HepG2 (cell line): Measurements from ENCODE around the gene ELMOD1. TPM values are rescaled to one million over a fixed set of nuclear protein-coding genes. Genes with fewer than 3 reads are reported as not detected.

Experiments used
- ATAC-seq: fragments of 200-7000 bp; cut with Tn5 transposase; 3 replicates; pipeline ENCODE4 v1.9.1; 2020; ENCODE audit warnings: mild to moderate bottlenecking, moderate library complexity
- BruUV-seq: library from RNA; stranded (reverse); fragments of 400-500 nt; replicated peaks from 2 replicates; lab custom pipeline; 2021; lab: Mats Ljungman, UMichigan
- CTCF ChIA-PET: fragments of 300-600 bp; formaldehyde crosslinking; extraction: SDS; loops from one replicate; lab custom pipeline; 2021; ENCODE audit warnings: low total read pairs, inconsistent platforms, low intra/inter-chr PET ratio; lab: Yijun Ruan, JAX
- POLR2A ChIA-PET: fragments of 350-600 bp; sonication (Branson Sonifier 250); formaldehyde crosslinking; loops from one replicate; lab custom pipeline; 2020; ENCODE audit warnings: antibody characterized with exemption, inconsistent platforms; lab: Yijun Ruan, JAX
- DNase-seq: peaks from one replicate; pipeline ENCODE4 v3.0.0-alpha.2; 2015; ENCODE audit warnings: low spot score
- FAIRE-seq: peaks from 3 replicates; lab custom pipeline; 2011; peaks lifted over from hg19 to GRCh38; lab: Jason Lieb, UNC
- H2AFZ ChIP-seq: one replicate; pipeline ENCODE4 v1.6.1; 2011; ENCODE audit warnings: low read length, inconsistent platforms
- H3K27ac ChIP-seq: fragments of 300-600 bp; 3 replicates; pipeline ENCODE4 v1.8.0; 2011; ENCODE audit warnings: mixed run types, mild to moderate bottlenecking, mixed read lengths, low read length, inconsistent platforms; ENCODE audit not compliant: insufficient read depth; ENCODE audit errors: extremely low read length
- H3K27me3 ChIP-seq, 2 experiments: fragments of 200-600 bp in 1 of 2; 2 replicates in 1 of 2; 3 replicates in 1 of 2; pipeline versions ENCODE4 v1.6.0 to v1.8.0; 2011; ENCODE audit warnings: low read length in 2 of 2, mild to moderate bottlenecking in 2 of 2, moderate library complexity in 2 of 2, inconsistent platforms in 1 of 2; ENCODE audit not compliant: insufficient read depth in 2 of 2, control insufficient read depth in 1 of 2
- H3K36me3 ChIP-seq, 2 experiments: fragments of 200-600 bp in 1 of 2; replicated peaks in 1 of 2; 2 replicates in 1 of 2; 3 replicates in 1 of 2; pipeline versions ENCODE4 v1.5.1 to v1.8.0; 2011; ENCODE audit warnings: low read length in 2 of 2, inconsistent platforms in 1 of 2; ENCODE audit not compliant: insufficient read depth in 2 of 2, control insufficient read depth in 1 of 2
- H3K4me1 ChIP-seq: 2 replicates; pipeline ENCODE4 v1.5.1; 2012; ENCODE audit warnings: low read length, inconsistent platforms; ENCODE audit not compliant: insufficient read depth
- H3K4me2 ChIP-seq: 2 replicates; pipeline ENCODE4 v1.6.0; 2011; ENCODE audit warnings: low read depth, low read length, inconsistent platforms
- H3K4me3 ChIP-seq, 3 experiments: fragments of 200-600 bp in 1 of 3; sonication (generic), shearing (Covaris generic) in 1 of 3; replicated peaks in 1 of 3; 2 replicates each; pipeline ENCODE4 v1.5.1; 2011 to 2016; ENCODE audit warnings: low read length in 3 of 3, inconsistent platforms in 2 of 3, low read depth in 2 of 3, mild to moderate bottlenecking in 2 of 3, control low read depth in 1 of 3, mixed read lengths in 1 of 3; ENCODE audit not compliant: insufficient read depth in 1 of 3
- H3K79me2 ChIP-seq: one replicate; pipeline ENCODE4 v1.6.1; 2011; ENCODE audit warnings: low read length, inconsistent platforms; ENCODE audit not compliant: insufficient read depth
- H3K9ac ChIP-seq: 2 replicates; pipeline ENCODE4 v1.6.0; 2011; ENCODE audit warnings: mild to moderate bottlenecking, low read depth, low read length, inconsistent platforms; ENCODE audit not compliant: insufficient read depth
- H3K9me3 ChIP-seq: 2 replicates; pipeline ENCODE4 v1.5.1; 2012; ENCODE audit warnings: mild to moderate bottlenecking, low read length
- H4K20me1 ChIP-seq: 2 replicates; pipeline ENCODE4 v1.6.0; 2011; ENCODE audit warnings: inconsistent platforms, mild to moderate bottlenecking, low read length, moderate library complexity; ENCODE audit not compliant: insufficient read depth
- CEBPB ChIP-seq: IDR thresholded peaks from 2 replicates; pipeline ENCODE4 v1.6.1; 2011; ENCODE audit warnings: low read depth, low read length, improper control_type of control experiment, borderline replicate concordance
- HNF4A ChIP-seq: sonication (generic); formaldehyde crosslinking; IDR thresholded peaks from 2 replicates; pipeline ENCODE4 v1.4.0; 2020; ENCODE audit warnings: missing genetic modification reagents
- NONO ChIP-seq, 2 experiments: fragments of 450-650 bp in 1 of 2; sonication (generic) in 1 of 2; formaldehyde crosslinking in 1 of 2; IDR thresholded peaks in 1 of 2; conservative IDR thresholded peaks in 1 of 2; 2 replicates each; pipeline versions ENCODE4 v1.6.1 to v1.8.0; 2017 to 2022; ENCODE audit warnings: mild to moderate bottlenecking in 1 of 2, missing genetic modification reagents in 1 of 2, moderate library complexity in 1 of 2
- SKI ChIP-seq: fragments of 450-650 bp; IDR thresholded peaks from one replicate; pipeline ENCODE4 v1.6.1; 2018; ENCODE audit warnings: mild to moderate bottlenecking; ENCODE audit not compliant: partially characterized antibody
- ZNF331 ChIP-seq: sonication (generic); formaldehyde crosslinking; IDR thresholded peaks from 2 replicates; pipeline ENCODE4 v1.4.0; 2020; ENCODE audit warnings: missing genetic modification reagents
- WGBS: methylation state at CpG from one replicate; pipeline ENCODE4 v1.1.6; 2017; ENCODE audit warnings: low lambda C conversion rate; 5-methylcytosine and 5-hydroxymethylcytosine counted together
- in situ Hi-C: cut with HindIII; loops from 2 replicates; pipeline ENCODE4 v1.10.0; 2017; ENCODE audit warnings: low pct_unique_long_range_greater_than_20kb; ENCODE audit not compliant: extremely low pct_ligation_motif_present
- intact Hi-C: fragments of 100-400 bp; cut with micrococcal nuclease; formaldehyde crosslinking; loops from one replicate; pipeline ENCODE4 v1.10.0; 2022; ENCODE audit not compliant: unreplicated experiment
- polyA plus RNA-seq, 8 experiments: library from polyadenylated mRNA; depleted of rRNA in 3 of 8; stranded (reverse) in 7 of 8; unstranded in 1 of 8; fragments of >200 nt; fragmentation: Illumina TruSeq in 4 of 8; extraction: Trizol in 4 of 8; gene quantifications; 2 replicates each; pipeline versions ENCODE4 v1.2.1 to v1.2.3, GENCODE V29; 2011 to 2016; ENCODE audit warnings: low read depth in 4 of 8, missing spikeins in 1 of 8, mixed read lengths in 1 of 8; ENCODE audit not compliant: insufficient read depth in 1 of 8
- total RNA-seq, 5 experiments: library from RNA; depleted of rRNA; stranded (reverse); fragments of >200 nt; fragmentation: Illumina TruSeq; extraction: Trizol; gene quantifications; 2 replicates each; pipeline ENCODE4 v1.2.3, GENCODE V29; 2016; ENCODE audit warnings: low read depth in 1 of 5
- TF ChIP-seq, protein P1 (sequence below): sonication (generic); formaldehyde crosslinking; IDR thresholded peaks from 2 replicates; pipeline ENCODE4 v1.4.0; 2020; ENCODE audit warnings: missing genetic modification reagents
- TF ChIP-seq, protein P2 (sequence below), 2 experiments: sonication (generic) in 1 of 2; formaldehyde crosslinking in 1 of 2; IDR thresholded peaks; 2 replicates each; pipeline versions ENCODE4 v1.6.1 to v1.9.0; 2014 to 2022; ENCODE audit warnings: antibody characterized with exemption in 1 of 2, borderline replicate concordance in 1 of 2, inconsistent platforms in 1 of 2, low read depth in 1 of 2, missing genetic modification reagents in 1 of 2

The ELMOD1 gene
- total and polyA plus RNA-seq, 2 of the 13 experiments (the other 11 are each of a cell fraction or from before 2014, with no cell fraction given): not detected

GRCh38 chr11:107609400-107610218 is 18.7 kb downstream of the ELMOD1 start:
- DNase-seq (no peak), ATAC-seq (no peak), FAIRE-seq (no peak)
- Histone ChIP-seq H2AFZ (no peak overlapping the region), H3K4me3 (no peak overlapping the region), H3K4me2 (no peak overlapping the region), H4K20me1 (no peaks in the 10 kb centered on the region), H3K9me3 (no peaks in the 10 kb centered on the region), H3K79me2 (no peaks in the 10 kb centered on the region), H3K27me3 (no peaks in the 10 kb centered on the region), H3K36me3 (no peaks in the 10 kb centered on the region), H3K27ac (no peak overlapping the region), H3K9ac (no peak overlapping the region), H3K4me1 (0 out of 2 replicates have a peak, but pooled peaks cover 8% of the 10 kb centered on the region)
- TF ChIP-seq HNF4A (peak; percentile 19; the same call in 1 of the 2 replicates), CEBPB (no peak), SKI (no peak), NONO (IDR thresholded peaks at IDR 0.05) (no peak), NONO (CRISPR knock-in tag; conservative IDR thresholded peaks at IDR 0.05) (no peak), ZNF331 (no peak)
- TF ChIP-seq, protein P1, sequence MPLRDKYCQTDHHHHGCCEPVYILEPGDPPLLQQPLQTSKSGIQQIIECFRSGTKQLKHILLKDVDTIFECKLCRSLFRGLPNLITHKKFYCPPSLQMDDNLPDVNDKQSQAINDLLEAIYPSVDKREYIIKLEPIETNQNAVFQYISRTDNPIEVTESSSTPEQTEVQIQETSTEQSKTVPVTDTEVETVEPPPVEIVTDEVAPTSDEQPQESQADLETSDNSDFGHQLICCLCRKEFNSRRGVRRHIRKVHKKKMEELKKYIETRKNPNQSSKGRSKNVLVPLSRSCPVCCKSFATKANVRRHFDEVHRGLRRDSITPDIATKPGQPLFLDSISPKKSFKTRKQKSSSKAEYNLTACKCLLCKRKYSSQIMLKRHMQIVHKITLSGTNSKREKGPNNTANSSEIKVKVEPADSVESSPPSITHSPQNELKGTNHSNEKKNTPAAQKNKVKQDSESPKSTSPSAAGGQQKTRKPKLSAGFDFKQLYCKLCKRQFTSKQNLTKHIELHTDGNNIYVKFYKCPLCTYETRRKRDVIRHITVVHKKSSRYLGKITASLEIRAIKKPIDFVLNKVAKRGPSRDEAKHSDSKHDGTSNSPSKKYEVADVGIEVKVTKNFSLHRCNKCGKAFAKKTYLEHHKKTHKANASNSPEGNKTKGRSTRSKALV: no peak
- TF ChIP-seq, protein P2, sequence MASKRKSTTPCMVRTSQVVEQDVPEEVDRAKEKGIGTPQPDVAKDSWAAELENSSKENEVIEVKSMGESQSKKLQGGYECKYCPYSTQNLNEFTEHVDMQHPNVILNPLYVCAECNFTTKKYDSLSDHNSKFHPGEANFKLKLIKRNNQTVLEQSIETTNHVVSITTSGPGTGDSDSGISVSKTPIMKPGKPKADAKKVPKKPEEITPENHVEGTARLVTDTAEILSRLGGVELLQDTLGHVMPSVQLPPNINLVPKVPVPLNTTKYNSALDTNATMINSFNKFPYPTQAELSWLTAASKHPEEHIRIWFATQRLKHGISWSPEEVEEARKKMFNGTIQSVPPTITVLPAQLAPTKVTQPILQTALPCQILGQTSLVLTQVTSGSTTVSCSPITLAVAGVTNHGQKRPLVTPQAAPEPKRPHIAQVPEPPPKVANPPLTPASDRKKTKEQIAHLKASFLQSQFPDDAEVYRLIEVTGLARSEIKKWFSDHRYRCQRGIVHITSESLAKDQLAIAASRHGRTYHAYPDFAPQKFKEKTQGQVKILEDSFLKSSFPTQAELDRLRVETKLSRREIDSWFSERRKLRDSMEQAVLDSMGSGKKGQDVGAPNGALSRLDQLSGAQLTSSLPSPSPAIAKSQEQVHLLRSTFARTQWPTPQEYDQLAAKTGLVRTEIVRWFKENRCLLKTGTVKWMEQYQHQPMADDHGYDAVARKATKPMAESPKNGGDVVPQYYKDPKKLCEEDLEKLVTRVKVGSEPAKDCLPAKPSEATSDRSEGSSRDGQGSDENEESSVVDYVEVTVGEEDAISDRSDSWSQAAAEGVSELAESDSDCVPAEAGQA (IDR thresholded peaks at IDR 0.05; ENCODE audit: low read depth): no peak
- TF ChIP-seq, protein P2 (CRISPR knock-in tag; IDR thresholded peaks at IDR 0.05; ENCODE audit: borderline replicate concordance): no peak
- ChIA-PET CTCF (no interaction called here), POLR2A (no interaction called here)
- in situ Hi-C loops: no loop called here
- BruUV-seq: no TSS peak
- intact Hi-C loops: no loop called here
- WGBS: 38% methylated on average over 10 of the region's 10 CpGs
